Measurements from ENCODE around the gene MRPL18.
"Not testable (repeated sequence)": the region's sequence is repeated elsewhere in the genome, so short reads cannot be mapped to it uniquely, and the experiment has no call there.

The MRPL18 gene

DNA sequence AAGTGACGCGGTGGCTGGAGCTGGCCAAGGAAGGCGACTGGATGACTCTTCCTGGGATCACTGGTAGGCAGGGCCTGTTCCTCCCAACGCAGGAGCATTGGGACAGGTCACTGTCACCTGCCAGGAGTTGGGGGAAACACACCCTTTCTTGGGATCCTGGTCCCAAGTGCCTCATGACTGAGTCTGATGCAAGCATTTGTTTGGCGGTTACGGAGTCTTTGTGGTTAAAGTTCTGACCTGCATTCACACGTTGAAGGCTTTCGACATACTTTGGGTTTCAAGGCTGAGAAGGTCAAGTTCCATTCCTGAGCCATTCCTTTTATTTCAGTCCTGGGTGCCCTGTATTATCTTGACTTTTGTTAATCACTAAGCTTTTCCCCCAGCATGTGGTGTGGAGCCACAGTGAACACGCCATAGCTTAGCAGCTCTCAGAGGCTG, 15.8 kb downstream of the MRPL18 start:
- H3K4me3 ChIP-seq (ENCODE audit: low read depth, low read length) = no peak overlapping the region
- no peak for DNase-seq (ENCODE audit: low read depth)
- TF ChIP-seq, protein P1, sequence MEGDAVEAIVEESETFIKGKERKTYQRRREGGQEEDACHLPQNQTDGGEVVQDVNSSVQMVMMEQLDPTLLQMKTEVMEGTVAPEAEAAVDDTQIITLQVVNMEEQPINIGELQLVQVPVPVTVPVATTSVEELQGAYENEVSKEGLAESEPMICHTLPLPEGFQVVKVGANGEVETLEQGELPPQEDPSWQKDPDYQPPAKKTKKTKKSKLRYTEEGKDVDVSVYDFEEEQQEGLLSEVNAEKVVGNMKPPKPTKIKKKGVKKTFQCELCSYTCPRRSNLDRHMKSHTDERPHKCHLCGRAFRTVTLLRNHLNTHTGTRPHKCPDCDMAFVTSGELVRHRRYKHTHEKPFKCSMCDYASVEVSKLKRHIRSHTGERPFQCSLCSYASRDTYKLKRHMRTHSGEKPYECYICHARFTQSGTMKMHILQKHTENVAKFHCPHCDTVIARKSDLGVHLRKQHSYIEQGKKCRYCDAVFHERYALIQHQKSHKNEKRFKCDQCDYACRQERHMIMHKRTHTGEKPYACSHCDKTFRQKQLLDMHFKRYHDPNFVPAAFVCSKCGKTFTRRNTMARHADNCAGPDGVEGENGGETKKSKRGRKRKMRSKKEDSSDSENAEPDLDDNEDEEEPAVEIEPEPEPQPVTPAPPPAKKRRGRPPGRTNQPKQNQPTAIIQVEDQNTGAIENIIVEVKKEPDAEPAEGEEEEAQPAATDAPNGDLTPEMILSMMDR (IDR thresholded peaks at IDR 0.05; ENCODE audit: control insufficient read depth, extremely low read depth, insufficient read depth) = no peak

DNA sequence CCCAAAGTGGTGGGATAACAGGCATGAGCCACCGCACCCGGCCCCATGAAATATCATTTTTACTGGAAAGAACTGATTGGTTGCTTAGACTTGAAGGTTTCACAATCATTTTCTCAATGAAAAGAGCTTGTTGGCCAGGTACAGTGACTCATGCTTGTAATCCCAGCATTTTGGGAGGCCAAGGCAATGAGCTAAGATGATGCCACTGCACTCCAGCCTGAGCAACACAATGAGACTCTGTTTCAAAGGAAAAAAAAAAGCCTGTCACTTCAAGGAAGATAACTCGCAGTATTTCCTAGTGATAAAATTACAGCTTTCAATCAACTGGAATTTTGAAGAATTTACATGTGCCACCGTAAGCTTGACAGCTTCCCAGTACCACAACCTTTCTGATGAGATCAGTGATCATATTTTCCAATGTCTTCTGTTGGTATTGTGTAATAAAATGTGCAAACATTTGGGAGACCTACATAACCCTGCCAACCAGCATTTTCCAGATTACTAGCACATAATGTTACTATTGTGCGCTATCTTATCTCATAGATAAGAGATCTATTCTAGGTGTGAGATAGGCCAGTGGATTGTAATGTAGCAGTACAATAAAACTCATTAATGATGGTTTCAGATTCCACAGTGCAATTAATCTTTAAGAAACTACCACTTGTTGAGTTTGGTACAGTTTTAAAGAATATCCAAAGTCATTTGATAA, 17.0 kb downstream of the MRPL18 start:
- TF ChIP-seq, protein P1 (IDR thresholded peaks at IDR 0.05; ENCODE audit: control insufficient read depth, extremely low read depth, insufficient read depth) = no peak
- H3K4me3 ChIP-seq (ENCODE audit: low read depth, low read length) = no peak overlapping the region
- no peak for DNase-seq (ENCODE audit: low read depth)

DNA sequence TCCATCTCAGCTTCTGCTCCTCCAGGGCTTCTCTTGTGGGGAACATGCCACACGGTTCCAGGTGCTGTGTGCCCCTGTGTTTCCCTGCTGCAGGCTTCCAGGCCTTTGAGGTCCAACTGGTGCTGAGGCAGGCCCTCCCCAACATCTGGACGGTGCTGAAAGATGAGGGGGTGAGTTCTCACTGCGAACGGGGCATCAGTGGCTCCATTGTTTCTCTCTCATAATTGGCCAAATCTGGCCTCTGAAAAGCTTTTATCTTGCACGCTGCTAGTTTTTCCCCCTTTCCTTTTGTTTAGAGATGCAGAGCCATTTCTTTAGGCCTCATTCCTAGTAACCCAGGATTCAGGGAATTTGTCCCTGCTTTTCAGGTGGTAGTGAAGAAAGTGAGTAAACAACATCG, 18.4 kb downstream of the MRPL18 start:
- DNase-seq (ENCODE audit: low read depth) = no peak
- no peak overlapping the region for H3K4me3 ChIP-seq (ENCODE audit: low read depth, low read length)
- TF ChIP-seq, protein P1 (IDR thresholded peaks at IDR 0.05; ENCODE audit: control insufficient read depth, extremely low read depth, insufficient read depth) = no peak

DNA sequence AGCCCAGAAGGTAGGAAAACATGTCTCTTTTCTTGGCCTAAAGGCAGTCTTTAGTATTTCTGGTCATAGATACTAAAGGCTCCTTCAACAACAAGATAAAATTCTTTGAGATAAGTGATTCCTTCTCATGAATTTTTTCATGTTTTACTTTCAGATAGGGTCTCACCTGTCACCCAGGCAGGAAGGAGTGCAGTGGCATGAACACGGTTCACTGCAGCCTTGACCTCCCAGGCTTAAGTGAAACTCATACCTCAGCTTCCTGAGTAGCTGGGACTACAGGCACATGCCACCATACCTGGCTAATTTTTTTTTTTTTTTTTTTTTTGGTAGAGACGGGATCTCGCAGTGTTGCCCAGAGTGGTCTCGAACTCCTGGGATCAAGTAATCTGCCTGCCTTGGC, 18.9 kb downstream of the MRPL18 start:
- TF ChIP-seq, protein P1 (IDR thresholded peaks at IDR 0.05; ENCODE audit: control insufficient read depth, extremely low read depth, insufficient read depth) = no peak
- no peak overlapping the region for H3K4me3 ChIP-seq (ENCODE audit: low read depth, low read length)
- no peak for DNase-seq (ENCODE audit: low read depth)

DNA sequence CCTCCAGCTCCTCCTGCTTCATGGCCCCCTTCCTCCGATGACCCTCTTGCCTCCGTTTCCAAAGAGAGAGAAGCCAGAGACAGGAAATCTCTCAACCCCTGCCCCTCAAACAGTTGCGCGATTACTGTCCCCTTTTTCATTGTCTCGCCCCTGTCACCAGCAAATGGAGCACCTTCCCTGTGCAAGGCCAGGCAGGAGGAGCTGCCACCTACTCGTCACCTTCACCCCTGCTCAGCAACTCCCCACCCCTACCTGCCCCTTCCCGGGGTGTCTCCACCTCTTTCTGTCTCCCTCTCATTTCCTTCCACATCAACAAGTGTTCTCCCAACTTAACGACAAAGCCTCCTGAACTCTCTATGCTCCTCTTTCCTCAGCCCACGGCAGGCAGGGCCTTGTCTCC, 23.5 kb downstream of the MRPL18 start:
- TF ChIP-seq, protein P1 (IDR thresholded peaks at IDR 0.05; ENCODE audit: control insufficient read depth, extremely low read depth, insufficient read depth) = no peak
- no peak for DNase-seq (ENCODE audit: low read depth)
- H3K4me3 ChIP-seq (ENCODE audit: low read depth, low read length) = no peak overlapping the region

DNA sequence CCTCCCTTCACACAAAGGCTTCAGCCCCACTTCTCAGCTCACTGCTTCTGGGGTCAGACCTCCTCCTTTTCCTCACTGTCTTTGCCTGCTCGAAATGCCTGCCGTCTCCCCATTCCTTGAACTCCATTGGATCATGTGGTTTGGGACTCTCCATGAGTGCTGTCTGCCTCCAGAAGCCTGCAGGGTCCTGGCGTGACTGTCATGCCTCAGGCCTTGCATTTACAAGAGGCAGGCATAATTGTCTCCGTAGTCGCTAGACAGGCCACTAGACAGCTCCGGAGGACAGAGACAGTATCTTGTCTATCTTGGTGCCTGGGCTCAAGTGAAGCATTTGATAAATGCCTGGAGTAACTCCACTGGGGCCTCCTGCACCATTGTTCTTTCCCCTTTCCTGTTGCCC, 25.1 kb downstream of the MRPL18 start:
- TF ChIP-seq, protein P1 (IDR thresholded peaks at IDR 0.05; ENCODE audit: control insufficient read depth, extremely low read depth, insufficient read depth) = no peak
- no peak for DNase-seq (ENCODE audit: low read depth)

DNA sequence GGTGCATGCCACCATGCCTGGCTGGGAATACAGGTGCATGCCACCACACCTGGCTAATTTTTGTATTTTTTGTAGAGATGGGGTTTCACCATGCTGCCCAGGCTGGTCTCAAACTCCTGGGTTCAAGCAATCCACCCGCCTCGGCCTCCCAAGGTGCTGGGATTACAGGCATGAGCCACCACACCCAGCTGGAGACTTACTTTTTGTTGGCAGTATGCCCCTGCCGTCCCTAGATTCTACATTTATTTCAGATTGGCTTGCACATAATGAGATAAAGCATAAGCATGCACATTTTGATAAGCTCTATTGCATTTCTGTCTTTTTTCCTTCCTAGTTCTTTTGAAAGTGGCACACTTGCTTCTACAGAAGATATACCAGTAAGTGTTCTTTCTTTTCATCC, 26.5 kb downstream of the MRPL18 start:
- not testable (repeated sequence) for H3K4me3 ChIP-seq (ENCODE audit: low read depth, low read length); DNase-seq (ENCODE audit: low read depth)

More for the DNA sequence above, 25.1 kb downstream of the MRPL18 start:
- no peak overlapping the region for H3K4me3 ChIP-seq (ENCODE audit: low read depth, low read length)

Measured in LNCaP clone FGC (cell line).